Measurements from ENCODE around the gene CRYBB3. TPM values are rescaled to one million over a fixed set of nuclear protein-coding genes. Genes with fewer than 3 reads are reported as not detected.

Gene CRYBB3
- total RNA-seq, 1 experiment from 2014 or later, result 0.48 TPM

- DNase-seq (ENCODE audit: low spot score), result no peak
- TF ChIP-seq RORB (CRISPR knock-in tag; IDR thresholded peaks at IDR 0.05) (no peak), ZNF121 (CRISPR knock-in tag; IDR thresholded peaks at IDR 0.05) (no peak), ZNF317 (CRISPR knock-in tag; IDR thresholded peaks at IDR 0.05; ENCODE audit: borderline replicate concordance, low read depth) (no peak), SP1 (CRISPR knock-in tag; conservative IDR thresholded peaks at IDR 0.05) (no peak), NR3C1 (CRISPR knock-in tag; conservative IDR thresholded peaks at IDR 0.05; ENCODE audit: low read depth) (no peak), ATF1 (CRISPR knock-in tag; IDR thresholded peaks at IDR 0.05) (no peak), AFF4 (CRISPR knock-in tag; IDR thresholded peaks at IDR 0.05; ENCODE audit: borderline replicate concordance) (no peak), ETV6 (CRISPR knock-in tag; IDR thresholded peaks at IDR 0.05) (no peak), ZNF423 (CRISPR knock-in tag; IDR thresholded peaks at IDR 0.05) (no peak), CTCF (IDR thresholded peaks at IDR 0.05) (no peak), OVOL2 (CRISPR knock-in tag; IDR thresholded peaks at IDR 0.05; ENCODE audit: borderline replicate concordance) (no peak), PRRX2 (CRISPR knock-in tag; IDR thresholded peaks at IDR 0.05) (no peak), MAX (CRISPR knock-in tag; IDR thresholded peaks at IDR 0.05) (no peak), ZNF138 (CRISPR knock-in tag; conservative IDR thresholded peaks at IDR 0.05) (no peak), IRF1 (CRISPR knock-in tag; IDR thresholded peaks at IDR 0.05) (no peak), MXD4 (CRISPR knock-in tag; IDR thresholded peaks at IDR 0.05; ENCODE audit: borderline replicate concordance) (no peak), ZBTB21 (CRISPR knock-in tag; IDR thresholded peaks at IDR 0.05; ENCODE audit: borderline replicate concordance) (no peak), MLX (CRISPR knock-in tag; IDR thresholded peaks at IDR 0.05) (no peak), SMAD3 (CRISPR knock-in tag; IDR thresholded peaks at IDR 0.05; ENCODE audit: borderline replicate concordance) (no peak), ZSCAN18 (CRISPR knock-in tag; IDR thresholded peaks at IDR 0.05) (no peak)
- Mint-ChIP-seq H3K36me3 (no peaks in the 10 kb centered on the region), H3K4me3 (no peak overlapping the region), H3K27ac (no peak overlapping the region), H3K27me3 (ENCODE audit: low read depth) (no peaks in the 10 kb centered on the region), H3K4me1 (no peaks in the 10 kb centered on the region), H3K9me3 (no peaks in the 10 kb centered on the region)
- ATAC-seq, result no peak
- CTCF ChIA-PET, result interaction anchor here (0.6 kb wide), 1 partner anchor 12 kb away, joined by 3 read pairs; no protein-coding TSS in a partner anchor
- POLR2A ChIA-PET, result no interaction called here
These were observed 7.3 kb downstream of the CRYBB3 start for GRCh38 chr22:25206998-25207397.

Measured in WTC11 (cell line).